Stimulated activated CD4-positive, alpha-beta T cell treated with anti-CD3 and anti-CD28 coated beads, TNF-alpha, amount 100 ng/mL, for 24 hours (primary cell): Measurements from ENCODE around the gene GATAD2A.
"Not testable (repeated sequence)": the region's sequence is repeated elsewhere in the genome, so short reads cannot be mapped to it uniquely, and the experiment has no call there.

ENCODE experiments used
- DNase-seq, 3 experiments: peaks; one replicate each; pipeline ENCODE4 v3.0.0-alpha.2; 2020; ENCODE audit warnings: low read depth in 3 of 3

Gene GATAD2A

DNA sequence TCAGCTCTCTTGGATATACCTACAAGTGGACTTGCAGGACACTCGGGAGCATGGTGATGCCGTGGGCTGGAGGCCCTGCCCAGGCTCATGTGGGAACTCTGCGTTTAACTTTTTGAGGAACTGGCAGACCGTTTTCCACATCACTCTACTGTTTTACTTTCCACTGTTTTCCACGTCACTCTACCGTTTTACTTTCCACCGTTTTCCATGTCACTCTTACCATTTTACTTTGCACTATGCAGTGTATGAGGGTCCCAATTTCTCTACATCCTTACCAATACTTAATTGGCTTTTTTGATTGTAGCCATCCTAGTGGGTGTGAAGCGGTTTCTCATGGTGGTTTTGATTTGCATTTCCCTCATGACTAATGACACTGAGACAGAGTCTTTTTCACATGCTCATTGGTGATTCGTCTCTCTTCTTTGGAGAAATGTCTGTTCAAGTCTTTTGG, 40.5 kb downstream of the GATAD2A start:
- DNase-seq, result no peak

GRCh38 chr19:19446655-19447437, 41.4 kb downstream of the GATAD2A start:
- no peak for DNase-seq

GRCh38 chr19:19447536-19448237, 42.2 kb downstream of the GATAD2A start:
- no peak for DNase-seq

DNA sequence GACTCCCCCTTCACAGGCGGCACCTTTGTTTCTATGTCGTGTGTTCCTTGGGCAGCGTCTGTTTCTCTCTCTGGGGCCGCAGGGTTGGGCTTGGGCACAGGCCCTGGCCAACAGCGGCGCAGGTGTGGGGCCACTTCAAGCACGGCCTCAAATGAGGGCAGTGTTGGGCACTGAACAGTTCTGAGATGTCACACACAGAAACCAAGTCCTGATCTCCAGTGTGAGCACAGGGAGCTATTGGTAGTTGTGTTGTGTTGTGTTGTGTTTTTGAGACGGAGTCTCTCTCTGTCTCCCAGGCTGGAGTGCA, 42.7 kb downstream of the GATAD2A start:
- DNase-seq, result no peak

DNA sequence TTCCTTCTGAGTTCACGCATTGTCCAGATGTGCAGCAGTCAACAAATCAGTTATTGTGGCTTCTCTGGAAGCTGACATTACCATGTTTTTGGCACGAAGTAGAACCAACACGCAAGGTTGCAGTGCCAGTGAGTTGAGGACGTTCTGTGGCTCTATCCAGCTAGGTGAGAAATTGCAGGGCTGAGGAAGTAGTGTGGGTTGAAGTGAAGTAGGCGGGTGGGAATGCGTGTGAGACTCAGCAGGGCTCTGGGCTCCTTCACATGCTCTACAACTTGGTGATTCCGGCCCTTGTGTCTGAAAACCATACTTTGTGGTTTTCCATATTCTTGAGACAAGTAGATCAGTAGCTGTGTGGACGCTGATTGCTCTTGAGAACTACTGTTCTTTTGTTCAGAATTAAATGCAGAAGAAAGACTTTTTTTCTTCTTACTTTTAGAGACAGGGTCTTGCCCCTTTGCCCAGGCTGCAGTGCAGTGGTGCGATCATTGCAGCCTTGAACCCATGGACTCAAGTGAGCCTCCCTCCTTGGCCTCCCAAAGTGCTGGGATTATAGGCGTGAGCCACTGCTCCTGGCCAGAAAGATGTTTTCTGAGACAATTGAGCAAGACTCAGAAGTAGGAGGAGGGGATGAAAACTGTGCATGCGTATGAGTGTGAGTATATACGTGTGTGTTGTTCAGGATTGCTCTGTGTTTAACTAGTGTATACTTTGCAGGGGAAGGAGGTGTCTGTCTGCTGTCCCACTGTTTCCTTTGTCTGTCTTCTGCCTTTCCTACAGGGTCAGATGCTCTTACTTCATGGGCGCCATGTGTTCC, 46.2 kb downstream of the GATAD2A start:
- DNase-seq, result peak in 1 of 3 experiments; percentile 36

- DNase-seq, result no peak
These were observed 47.0 kb downstream of the GATAD2A start for GRCh38 chr19:19452243-19453124.

- DNase-seq, result no peak
These were observed 47.6 kb downstream of the GATAD2A start for GRCh38 chr19:19453125-19453454.

GRCh38 chr19:19455166-19455919, 49.9 kb downstream of the GATAD2A start:
- DNase-seq, result not testable (repeated sequence)

- DNase-seq, result no peak
These were observed 52.2 kb downstream of the GATAD2A start for GRCh38 chr19:19457671-19458070.

DNA sequence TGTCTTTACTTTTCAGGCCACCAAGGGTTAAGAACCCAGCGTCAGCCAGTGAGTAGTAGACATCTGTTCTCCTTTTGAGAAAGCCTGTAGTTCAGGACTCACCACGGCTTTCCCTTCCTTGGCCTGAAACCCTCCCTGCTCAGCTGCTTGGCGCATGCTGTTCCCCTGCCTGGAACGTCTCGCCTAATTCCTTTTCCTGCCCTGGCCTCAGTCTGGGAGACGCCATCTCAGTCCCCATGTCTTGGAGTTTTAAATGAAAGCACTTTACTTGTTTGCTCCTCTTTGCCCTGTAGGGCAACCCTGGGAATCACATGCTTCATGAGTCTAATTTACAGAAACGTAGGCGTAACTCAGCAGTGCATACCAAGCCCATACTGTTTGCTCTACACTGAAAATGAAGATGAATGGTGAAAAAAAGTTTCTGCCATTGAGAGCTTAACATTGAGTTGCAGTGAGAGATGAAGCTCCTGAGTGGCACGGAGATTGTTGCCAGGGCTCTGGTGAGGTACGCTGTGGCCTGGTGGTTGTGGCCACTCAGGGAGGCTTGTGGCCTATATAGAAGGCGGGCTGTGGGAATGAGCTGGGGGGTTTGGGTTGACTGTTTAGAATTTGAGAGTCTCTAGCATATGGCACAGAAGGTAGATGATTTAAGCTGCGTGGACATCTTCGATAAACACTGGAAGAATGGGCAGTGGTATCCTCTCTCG, 52.8 kb downstream of the GATAD2A start:
- no peak for DNase-seq

- no peak for DNase-seq
These were observed 53.6 kb downstream of the GATAD2A start for GRCh38 chr19:19459073-19459472.

GRCh38 chr19:19459707-19460251, 54.3 kb downstream of the GATAD2A start:
- DNase-seq, result peak; percentile 40 to 66 (median 47)

- DNase-seq, result peak in 1 of 3 experiments; percentile 34
These were observed 54.8 kb downstream of the GATAD2A start for GRCh38 chr19:19460258-19460731.

GRCh38 chr19:19460761-19461265, 55.3 kb downstream of the GATAD2A start:
- peak; percentile 24 to 69 (median 39) for DNase-seq

GRCh38 chr19:19461306-19461670, 55.8 kb downstream of the GATAD2A start:
- no peak for DNase-seq

DNA sequence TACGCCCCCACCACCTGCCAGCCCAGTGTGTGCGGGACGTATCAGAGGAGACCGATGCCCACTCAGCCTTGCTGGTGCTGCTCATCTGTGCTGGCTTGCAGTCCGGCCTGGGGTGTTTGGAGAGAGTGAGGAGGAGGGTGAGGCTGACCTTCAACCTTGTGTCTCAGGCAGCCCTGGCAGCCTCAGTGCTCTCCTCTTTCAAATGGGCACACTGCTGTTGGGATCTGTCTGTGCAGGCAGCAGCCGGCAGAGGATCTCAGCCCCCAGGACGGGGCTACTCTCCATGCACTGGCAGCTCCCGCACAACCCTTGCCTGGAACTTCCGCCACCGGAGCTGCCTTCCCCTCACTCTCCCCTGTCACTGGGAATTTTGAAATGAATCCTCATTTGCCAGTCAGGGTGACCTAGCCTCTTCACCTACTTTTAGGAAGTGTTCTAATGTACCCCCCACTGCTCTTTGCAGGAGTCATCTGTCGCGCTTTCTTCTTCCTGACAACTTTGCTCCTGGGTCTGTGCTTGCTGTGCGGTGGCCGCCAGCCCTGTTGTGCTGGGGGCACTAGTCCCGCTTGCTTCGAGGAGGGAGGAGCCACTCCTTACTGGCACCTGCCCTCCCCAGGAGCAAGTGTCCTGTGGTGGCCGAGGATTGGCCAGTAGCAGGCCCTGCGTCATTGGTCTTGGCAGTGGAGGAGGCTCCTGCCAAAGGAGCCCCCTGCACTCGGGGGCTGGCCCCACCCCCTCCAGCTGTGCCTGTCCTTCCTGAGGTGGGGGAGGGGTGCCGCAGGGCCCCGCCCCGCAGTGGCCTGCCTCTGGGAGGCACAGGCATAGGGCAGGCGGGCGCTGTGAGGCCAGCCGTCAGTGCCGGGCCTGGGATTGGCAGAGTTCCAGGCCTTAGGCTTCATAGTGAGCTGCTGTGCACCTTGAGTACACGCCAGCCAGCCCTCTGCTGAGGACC, 56.5 kb downstream of the GATAD2A start:
- DNase-seq, result peak in 1 of 3 experiments; percentile 23

DNA sequence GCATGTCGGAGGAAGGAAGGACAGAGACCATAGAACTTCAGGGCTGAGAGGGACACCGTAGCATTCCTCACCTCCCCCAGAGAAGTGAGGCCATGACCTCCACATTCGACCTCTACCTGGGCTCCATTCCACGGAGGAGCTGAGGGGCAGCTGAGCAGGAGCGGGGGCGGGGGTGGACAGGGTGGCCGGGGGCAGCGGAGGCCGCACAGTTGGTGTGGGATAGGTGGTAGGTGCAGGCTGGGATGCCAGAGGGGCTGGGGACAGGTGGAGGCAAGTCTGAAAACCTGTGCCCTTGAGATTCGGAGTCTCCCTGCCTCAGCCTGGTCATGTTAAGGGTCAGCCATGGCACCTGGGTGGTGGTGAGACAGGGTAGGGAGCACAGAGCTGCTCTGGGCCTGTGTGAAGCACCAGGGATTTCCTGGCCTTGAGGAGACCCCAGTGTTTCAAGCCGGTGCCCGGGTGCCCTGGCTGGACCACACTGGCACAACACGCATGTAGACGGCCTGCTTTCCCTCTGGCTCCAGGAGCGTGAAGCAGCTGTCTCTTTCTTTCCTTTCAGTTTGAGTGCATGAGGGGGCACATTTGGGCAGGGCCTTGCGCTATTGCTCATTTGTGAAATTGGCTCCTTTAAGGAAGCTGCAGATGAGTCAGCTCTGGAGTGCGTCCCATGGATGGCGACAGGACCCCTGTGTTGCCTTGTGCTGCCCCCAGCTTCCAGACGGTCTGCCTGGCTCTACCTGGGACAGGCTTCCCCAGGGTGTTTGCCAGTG, 58.1 kb downstream of the GATAD2A start:
- no peak for DNase-seq
